ENCODE results near the gene CRY2.
A peak's percentile ranks its signal among the peaks of the same experiment; 100 is the strongest.
"Not testable (repeated sequence)": the region's sequence is repeated elsewhere in the genome, so short reads cannot be mapped to it uniquely, and the experiment has no call there.

Gene CRY2

DNA sequence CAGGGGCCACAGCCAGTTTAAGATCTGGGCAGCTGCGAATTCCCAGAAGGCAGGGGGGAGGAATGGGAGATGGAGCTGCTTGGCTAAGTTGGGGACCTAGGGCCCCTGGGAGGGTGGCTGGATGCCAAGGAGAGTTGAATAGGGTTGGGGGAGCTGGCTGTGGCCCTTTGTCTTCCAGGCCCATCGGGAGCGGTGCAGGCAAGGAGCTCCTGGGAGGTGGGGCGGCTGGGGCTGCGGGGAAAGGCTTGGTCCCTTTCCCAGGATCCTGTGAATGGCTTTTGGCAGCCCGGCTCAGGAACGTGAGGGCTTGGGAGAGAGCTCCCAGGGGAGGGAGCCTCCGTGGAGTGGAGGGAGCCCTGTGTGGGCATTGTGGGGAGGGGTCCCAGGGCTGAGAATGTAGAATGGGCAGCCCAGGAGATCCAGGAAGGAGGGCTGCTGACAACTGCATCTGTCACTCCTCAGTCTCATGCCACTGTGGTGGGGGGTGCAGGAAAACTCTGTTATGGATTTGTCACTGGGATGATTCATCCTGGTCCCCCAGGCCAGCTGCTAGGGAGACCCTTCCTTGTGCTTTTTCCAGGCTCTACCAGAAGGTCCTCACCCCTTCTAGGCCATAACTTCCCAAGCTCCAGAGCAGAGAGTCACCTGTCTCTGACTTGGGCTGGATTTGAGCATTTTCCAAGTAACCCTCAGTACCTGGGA lies 53.8 kb downstream of the CRY2 start:
- no peak for DNase-seq

DNA sequence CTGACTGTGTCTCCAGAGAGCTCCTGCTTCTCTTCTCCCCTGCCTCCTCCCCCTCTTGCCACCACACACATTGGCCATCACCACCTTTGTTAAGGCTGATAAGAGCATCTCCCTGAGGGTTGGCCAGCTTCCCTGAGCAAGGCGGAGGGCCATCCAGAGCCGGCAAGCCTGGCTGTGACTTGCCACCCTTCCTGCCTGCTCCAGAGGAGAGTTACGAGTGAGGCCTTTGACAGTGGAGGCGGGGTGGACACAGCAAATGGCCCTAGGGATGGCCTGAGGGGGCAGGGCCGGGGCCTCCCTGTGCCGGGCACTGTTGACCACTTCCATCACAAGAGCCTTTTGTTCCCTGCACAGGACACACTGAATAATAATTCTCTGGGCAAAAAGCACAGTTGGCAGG lies 54.4 kb downstream of the CRY2 start:
- DNase-seq, result no peak

DNA sequence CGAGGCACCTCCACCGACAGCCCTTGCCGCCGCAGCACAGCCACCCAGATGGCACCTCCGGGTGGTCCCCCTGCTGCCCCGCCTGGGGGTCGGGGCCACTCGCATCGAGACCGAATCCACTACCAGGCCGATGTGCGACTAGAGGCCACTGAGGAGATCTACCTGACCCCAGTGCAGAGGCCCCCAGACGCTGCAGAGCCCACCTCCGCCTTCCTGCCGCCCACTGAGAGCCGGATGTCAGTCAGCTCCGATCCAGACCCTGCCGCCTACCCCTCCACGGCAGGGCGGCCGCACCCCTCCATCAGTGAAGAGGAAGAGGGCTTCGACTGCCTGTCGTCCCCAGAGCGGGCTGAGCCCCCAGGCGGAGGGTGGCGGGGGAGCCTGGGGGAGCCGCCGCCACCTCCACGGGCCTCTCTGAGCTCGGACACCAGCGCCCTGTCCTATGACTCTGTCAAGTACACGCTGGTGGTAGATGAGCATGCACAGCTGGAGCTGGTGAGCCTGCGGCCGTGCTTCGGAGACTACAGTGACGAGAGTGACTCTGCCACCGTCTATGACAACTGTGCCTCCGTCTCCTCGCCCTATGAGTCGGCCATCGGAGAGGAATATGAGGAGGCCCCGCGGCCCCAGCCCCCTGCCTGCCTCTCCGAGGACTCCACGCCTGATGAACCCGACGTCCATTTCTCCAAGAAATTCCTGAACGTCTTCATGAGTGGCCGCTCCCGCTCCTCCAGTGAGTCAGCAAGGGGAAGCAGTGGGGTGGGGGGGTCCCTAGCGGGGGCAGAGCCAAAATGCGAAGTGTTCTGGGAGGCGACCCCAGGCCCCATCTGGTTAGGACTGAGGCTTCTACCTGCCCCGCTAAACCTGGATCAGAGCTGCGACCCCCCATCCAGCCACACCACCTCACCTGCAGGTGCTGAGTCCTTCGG lies 55.4 kb downstream of the CRY2 start:
- no peak for DNase-seq

DNA sequence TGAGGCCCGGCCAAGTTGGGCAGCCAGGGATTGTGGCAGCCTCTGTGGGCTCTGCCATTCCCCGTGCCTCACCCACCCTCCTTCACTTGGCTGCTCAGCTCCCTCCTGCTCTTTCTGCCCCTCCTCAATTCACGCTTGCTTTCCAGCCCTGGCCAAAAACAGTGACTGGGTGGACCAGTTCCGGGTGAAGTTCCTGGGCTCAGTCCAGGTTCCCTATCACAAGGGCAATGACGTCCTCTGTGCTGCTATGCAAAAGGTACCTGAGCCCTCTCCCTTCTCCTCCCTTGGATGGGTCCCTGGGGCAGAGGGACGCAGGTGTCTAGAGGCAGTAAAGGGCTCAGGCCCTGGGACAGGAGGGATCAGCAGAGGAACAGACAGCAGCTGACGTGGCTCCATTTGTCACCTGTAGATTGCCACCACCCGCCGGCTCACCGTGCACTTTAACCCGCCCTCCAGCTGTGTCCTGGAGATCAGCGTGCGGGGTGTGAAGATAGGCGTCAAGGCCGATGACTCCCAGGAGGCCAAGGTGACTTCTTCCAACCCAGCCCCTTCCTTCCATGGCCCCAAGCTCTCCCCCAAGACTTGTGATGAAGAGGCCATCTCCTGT lies 57.1 kb downstream of the CRY2 start:
- no peak for DNase-seq

DNA sequence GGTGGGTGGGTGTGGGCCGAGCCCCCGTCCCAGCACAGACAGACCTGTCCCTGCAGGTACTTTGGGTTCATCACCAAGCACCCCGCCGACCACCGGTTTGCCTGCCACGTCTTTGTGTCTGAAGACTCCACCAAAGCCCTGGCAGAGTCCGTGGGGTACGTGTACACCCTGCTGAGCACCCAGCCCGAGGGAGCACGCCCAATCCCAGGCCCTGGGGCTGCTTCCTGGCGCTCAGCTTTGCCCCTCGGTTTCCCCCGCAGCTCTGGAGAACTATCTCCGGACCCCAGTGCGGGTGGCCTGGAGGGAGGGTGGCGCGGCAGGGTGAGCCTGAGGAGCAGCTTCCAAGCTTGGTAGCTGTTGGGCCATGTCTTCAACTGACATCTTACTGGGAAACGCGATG lies 57.8 kb downstream of the CRY2 start:
- DNase-seq, result no peak

DNA sequence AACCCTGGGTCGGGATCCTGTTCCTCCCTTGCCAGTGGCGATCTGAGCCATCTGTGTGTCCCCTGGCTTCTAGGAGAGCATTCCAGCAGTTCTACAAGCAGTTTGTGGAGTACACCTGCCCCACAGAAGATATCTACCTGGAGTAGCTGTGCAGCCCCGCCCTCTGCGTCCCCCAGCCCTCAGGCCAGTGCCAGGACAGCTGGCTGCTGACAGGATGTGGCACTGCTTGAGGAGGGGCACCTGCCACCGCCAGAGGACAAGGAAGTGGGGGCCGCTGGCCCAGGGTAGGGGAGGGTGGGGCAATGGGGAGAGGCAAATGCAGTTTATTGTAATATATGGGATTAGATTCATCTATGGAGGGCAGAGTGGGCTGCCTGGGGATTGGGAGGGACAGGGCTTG lies 58.3 kb downstream of the CRY2 start:
- DNase-seq, result not testable (repeated sequence)

DNA sequence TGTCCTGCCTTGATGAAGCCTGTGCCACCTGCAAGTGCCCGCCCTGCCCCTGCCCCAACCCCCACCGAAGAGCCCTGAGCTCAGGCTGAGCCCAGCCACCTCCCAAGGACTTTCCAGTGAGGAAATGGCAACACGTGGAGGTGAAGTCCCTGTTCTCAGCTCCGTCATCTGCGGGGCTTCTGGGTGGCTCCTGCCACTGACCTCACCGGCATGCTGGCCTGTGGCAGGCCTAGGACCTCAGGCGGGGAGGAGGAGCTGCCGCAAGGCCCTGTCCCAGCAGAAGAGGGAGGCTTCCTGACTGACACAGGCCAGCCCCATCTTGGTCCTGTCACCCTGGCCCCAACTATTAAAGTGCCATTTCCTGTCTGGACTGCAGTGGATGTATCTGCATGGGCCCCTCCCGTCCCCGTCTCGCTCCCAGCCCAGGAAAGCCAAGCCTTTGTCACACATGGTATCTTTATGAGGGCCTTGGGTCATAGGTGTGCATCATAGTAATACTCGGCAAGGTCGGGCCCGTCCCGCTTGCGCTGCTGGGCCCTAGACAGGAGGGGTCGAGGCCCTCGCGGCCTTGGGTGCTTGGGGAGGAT lies 58.9 kb downstream of the CRY2 start:
- DNase-seq, result no peak

DNA sequence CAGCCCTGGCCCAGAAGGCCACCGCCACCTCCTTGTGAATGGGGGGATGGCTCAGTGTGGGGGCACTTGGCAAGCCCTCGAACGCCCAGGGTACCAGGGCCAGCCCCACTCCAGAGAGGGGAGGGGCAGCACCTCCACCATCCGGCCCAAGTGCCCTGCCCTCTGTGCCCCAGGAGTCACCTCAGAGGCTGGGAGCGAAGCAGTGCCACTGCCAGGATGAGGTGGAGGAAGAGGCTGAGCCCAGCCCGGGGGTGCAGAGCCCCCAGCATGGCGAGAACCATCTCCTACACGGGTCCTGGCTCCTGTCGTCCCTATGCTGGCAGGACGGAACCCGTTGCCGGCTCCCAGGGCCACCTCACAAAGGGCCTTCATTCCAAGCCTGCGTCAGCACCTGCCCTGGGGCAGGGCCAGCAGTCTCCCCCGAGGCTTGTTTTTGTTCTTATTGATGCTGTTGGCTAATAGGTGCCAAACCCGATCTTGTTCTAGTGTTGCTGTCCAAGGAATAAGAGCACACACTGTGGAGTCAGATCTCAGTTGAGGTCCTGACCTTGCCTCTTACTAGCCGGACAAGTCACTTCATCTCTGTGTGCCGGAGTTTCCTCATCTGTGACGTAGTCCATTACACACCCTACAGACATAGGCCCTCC lies 59.8 kb downstream of the CRY2 start, which contains the start of gene FREY1:
FREY1 (minus strand) TSS at position 307 of the 647 bp plus-strand sequence; CDS start at position 281, 26 bp downstream.
- DNase-seq, result no peak

DNA sequence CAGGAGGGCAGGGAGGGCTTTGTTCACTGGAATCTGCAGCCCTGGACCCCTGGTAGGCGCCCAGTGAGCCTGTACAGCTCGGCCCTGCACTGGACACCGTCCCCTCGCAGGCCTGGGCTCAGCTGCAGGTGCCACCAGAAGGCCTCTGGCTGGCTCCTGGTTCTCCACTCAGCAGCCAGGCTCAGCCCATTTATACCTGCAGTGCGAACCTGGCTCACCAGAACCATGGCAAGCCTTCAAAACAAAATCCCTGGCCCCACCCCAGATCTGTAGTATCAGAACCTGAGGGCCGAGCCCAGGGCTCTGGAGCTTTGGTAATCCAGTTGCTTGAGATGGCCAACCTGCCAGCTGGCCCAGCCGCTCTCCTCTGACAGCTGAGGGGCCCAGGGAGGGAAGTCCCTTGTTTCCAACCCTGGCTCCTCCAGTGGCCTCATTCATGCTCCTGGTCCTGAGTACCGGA lies 60.7 kb downstream of the CRY2 start:
- DNase-seq, result no peak

DNA sequence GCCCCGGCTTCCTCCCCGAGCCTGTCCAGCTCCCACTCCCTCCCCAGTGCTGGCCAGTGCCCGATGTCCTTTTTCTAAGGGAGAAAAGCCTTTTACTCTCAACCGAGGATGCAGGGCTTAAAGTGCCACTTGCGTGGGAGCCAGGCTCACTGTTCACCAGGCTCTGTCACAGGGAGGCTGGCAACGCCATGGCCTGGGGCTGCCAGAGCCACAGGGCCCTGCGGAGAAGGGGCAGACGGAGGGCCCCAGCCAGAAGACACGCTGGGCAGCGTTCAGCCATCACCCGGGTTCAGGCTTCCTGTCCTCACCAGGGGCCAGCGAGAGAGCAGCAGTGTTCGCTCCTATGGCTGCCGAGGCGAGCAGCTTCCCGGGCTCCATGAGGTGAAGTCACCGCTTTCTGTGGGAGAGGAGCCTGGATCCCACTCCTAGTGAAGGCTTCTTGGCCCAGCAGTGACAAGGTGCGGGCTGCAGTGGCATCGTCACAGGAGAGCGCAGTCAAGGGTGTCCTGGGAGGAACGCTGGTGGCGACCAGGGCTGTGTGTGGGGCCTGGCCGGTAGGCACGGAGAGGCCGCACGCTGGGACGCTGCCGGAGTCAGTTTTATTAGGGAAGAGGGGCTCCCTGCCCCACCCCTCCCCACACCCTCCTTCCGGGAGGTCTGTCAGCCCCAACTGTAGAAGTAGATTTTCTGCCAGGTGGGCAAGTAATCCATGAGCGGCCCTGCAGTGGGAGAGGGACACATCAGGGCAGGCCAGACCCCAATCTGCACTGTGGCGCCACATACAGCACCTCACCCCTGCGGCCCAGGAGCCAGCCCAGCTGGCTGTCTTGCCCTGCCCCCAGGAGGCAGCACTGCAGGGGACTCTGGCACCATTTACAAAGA lies 62.6 kb downstream of the CRY2 start:
- DNase-seq, result no peak

DNA sequence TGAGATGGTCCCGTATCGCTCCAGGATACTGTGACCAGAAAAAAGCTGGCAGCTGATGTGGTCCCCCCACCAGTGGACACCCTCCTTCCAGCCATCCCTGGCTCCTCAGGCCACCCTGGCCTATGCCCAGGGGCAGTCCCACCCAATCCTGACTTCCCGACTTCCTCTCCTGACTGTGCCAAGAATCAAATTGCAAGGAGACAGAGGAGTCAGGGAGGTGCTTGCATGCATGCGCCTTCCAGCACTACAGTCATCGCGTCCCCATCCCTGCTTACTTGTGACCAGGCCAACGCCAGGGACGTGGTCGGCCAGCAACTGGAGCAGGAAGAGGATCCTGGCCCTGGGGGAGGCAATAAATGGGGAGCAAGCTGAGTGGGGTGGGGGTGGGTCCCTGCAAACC lies 63.3 kb downstream of the CRY2 start:
- DNase-seq, result no peak

DNA sequence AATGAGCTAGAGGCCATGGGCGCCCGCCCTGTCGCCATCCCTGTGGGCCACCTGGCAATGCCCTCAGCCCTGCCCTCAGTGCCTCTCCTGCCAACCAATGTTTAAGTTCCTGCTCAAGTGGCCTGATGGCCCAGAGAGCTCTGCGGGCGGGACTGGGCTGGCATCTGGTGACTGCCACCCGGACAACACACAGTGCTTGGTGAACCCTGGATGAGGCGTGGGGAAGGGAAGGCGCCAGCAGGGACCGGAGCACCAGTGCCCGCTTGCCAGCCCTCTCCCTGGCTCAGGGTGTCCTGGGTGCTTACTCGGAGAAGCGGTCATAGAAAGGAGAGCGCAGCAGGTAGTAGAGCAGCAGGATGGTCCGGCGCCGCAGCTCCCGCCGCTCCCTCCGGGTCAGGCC lies 66.2 kb downstream of the CRY2 start:
- DNase-seq, result no peak

DNA sequence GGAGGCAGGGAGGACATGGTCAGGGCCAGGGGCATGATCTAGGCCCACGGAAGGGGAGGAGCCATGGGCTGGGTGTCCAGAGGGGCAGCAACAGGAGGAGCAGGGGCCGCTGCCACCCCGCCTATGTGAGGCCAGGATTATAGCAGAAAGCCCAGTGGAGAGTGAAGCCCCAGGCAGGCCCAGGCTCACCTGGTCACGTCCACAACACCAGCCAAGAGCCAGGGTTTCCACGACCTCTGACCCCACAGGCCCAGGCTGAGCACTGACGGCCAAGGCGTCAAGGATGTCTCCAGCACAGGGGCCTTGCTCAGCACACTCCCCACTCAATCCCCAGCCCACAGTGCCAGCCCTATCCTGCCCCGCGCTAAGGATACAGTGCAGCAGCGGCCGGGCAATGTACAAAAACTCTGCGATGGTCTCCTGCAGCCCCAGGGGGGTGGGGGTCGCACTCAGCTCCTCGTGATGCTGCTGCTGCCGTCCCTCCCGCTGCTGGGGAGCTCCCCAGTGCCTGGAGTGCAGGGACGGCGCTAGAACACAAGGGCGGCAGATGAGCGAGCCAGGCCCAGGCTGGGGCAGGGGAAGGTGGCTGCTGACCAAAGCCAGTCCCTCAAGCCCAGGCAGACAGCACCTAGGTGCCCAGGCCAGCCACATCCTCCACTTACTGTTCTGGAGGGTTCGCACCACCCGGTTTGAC lies 66.8 kb downstream of the CRY2 start:
- no peak for DNase-seq

DNA sequence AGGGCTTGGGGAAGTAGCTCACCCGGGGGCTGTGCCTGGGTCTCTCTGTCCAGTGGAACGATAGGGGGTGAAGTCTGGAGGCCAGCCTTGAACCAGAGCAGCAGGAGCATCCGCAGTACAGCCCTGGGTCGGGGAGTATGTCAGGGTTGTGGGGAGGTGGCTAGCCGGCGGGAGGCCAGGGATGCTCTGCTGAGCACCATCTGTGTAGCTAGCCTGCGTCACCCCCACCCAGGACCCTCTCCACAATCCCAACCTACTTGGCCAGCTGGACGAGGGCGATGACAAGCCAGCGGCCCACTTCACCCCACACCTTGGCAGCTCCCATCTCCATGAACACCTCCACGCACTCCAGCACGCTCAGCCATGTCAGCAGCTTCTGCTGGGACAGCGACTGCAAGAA lies 68.2 kb downstream of the CRY2 start:
- DNase-seq, result no peak

DNA sequence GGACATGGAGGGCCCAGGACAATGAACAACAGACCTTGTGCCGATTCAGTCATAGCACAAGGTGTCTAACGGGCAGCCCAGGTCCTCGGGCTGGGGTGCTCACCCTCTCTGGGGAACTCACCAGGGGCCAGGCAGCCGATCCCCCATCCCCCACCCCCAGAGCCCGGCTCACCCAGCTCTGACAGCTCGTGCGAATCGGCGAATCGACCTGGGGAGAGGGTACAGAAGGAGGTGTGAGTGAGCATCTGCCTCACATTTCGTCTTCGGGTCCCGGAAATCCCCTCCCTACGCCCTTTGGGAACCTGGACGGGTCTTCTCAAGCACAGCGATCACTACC lies 70.0 kb downstream of the CRY2 start:
- DNase-seq, result no peak

DNA sequence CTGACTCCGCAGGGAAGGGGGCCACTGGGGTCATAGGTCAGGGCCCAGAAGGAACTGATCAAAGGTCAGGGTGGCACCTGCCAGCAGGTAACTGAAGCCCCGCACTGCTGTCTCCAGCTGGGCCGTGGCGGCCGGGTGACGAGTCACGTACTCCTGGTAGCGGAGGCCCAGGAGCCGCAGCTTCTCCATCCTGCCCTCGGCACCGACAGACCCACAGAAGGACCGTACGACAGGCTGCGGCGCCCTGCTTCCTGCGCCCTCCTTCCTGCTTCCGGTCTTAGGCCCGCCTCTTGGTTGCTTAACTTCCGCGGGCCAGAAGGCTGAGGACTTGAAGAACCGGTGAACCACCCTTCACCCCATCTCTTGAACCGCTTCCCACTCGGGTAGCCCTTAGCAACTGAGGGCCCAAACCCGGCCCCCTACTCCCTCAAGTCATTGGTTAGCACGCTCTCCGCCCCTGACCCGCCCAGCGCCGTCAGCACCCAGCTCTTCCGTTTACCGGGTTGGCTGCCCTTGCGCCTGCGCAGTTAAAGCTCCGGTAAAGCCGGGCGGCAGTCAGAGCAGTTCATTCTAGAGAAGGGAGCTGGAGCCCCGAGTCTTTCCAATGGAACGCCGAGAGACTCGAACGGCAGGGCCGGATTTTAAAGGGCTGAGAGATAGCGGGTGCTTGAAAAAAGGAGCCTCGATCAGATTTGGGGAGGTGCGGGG lies 70.5 kb downstream of the CRY2 start, which contains the start of gene PEX16:
PEX16 (minus strand) TSS at position 255 of the 708 bp plus-strand sequence; CDS start at position 189, 66 bp downstream.
- DNase-seq, result peak; percentile 78 to 99

DNA sequence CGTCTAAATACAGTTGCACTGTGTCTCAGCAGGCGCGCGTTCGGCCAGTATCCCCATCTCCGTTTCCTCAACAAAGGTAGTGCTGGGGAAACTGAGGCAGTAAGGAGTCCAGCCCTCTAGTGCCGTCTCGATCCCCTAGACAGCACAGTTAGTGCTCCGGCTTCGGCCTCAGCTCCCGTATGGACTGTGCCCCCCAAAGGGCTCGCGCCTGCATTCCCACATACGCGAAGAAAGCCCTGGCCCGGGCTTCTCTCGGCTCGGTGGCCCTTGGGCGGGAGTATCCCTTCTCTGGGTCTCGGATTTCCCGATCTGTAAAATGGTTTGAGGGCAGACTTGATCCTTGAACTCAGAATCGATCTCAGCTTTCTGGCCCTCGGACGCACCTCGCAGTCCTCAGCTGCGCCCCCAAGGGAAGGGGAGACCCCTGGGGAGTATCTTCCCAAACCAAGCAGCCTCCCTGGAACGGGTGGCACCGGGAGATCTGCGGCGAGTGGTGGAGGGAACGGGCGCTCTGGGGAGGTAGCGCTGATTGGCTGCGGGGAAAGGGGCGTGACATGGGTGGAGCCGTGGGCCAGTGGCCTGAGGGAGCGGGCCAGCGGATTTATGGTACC lies 71.2 kb downstream of the CRY2 start:
- DNase-seq, result peak; percentile 34 to 58

DNA sequence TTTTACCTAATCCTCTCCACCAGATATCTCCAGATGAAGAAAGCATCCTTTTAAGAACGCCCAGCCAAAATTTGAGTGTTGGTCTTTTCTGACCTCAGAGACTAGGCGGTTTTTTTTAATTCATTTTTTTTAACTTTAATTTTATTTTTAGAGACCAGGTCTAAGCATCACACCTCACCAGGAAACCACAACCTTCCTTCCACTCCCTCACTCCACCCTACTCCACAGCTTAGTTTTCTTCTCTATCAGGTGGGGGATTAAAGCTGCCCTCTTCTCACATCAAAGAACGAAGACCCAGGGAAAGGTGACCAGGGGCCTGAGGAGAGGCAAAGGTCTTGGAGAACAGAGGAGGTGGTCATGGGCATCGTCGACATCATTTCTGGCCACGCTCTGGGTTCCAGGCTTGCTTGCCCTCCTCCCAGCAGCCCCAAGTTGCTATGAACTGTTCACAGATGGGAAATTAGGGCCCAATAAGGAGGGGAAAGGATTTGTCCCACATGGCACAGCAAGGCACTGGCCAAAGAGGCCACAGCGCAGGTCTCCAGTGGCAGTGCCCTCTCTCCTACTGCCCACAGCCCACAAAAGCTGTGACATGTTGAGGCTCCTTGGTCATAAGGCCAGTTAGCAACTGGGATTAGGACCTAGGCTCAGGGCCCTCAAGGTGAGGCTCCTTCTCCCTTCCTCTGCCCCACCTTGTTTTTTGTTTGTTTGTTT lies 71.8 kb downstream of the CRY2 start:
- no peak for DNase-seq

Data from bone marrow (tissue), 2 donors.